Chondrocyte (in vitro differentiated cells): ENCODE results near the gene CSNK1D. TPM values are rescaled to one million over a fixed set of nuclear protein-coding genes. Genes with fewer than 3 reads are reported as not detected.

Experiments
- DNase-seq: peaks from one replicate; pipeline ENCODE4 v3.0.0; 2021; ENCODE audit warnings: mixed read lengths, low spot score
- H3K27ac Mint-ChIP-seq: one replicate; pipeline ENCODE4 v1.8.0; 2021; ENCODE audit warnings: mild to moderate bottlenecking, moderate library complexity, mixed read lengths; ENCODE audit not compliant: unreplicated experiment
- H3K27me3 Mint-ChIP-seq: 2 replicates; pipeline ENCODE4 v1.8.0; 2021; ENCODE audit warnings: low read depth, mixed read lengths
- H3K36me3 Mint-ChIP-seq: 2 replicates; pipeline ENCODE4 v1.8.0; 2021; ENCODE audit warnings: low read depth, mixed read lengths
- H3K4me1 Mint-ChIP-seq: 2 replicates; pipeline ENCODE4 v1.8.0; 2021; ENCODE audit warnings: low read depth, mild to moderate bottlenecking, mixed read lengths
- H3K4me3 Mint-ChIP-seq: one replicate; pipeline ENCODE4 v1.8.0; 2021; ENCODE audit warnings: mild to moderate bottlenecking, moderate library complexity, mixed read lengths; ENCODE audit not compliant: unreplicated experiment
- H3K9me3 Mint-ChIP-seq: 2 replicates; pipeline ENCODE4 v1.8.0; 2021; ENCODE audit warnings: low read depth, mixed read lengths
- CTCF ChIP-seq: fragments of 200-600 bp; sonication (generic); IDR thresholded peaks from 2 replicates; pipeline ENCODE4 v1.5.0; 2021; ENCODE audit warnings: antibody characterized with exemption, mild to moderate bottlenecking, moderate library complexity
- total RNA-seq: library from RNA; stranded (reverse); gene quantifications from 3 replicates; pipeline ENCODE4 v1.2.1, GENCODE V29; 2021

The CSNK1D gene
- total RNA-seq, 1 donor from 2014 or later = 93.0 TPM

- TF ChIP-seq CTCF = no peak
- H3K4me3 Mint-ChIP-seq = peak overlapping the region; percentile 4
- DNase-seq = no peak
- H3K36me3 Mint-ChIP-seq = peaks cover 24% of the 10 kb centered on the region
- no peaks in the 10 kb centered on the region for H3K9me3 Mint-ChIP-seq
- no peaks in the 10 kb centered on the region for H3K27me3 Mint-ChIP-seq
- H3K4me1 Mint-ChIP-seq = peaks cover 73% of the 10 kb centered on the region
- peak overlapping the region; percentile 88 for H3K27ac Mint-ChIP-seq
These were observed 32.1 kb downstream of the CSNK1D start for GRCh38 chr17:82241183-82241925.

- no peak for TF ChIP-seq CTCF
- Mint-ChIP-seq H3K4me1 (peaks cover 76% of the 10 kb centered on the region), H3K27ac (peak overlapping the region; percentile 88), H3K9me3 (no peaks in the 10 kb centered on the region), H3K27me3 (no peaks in the 10 kb centered on the region), H3K36me3 (peaks cover 21% of the 10 kb centered on the region), H3K4me3 (peak overlapping the region; percentile 25)
- no peak for DNase-seq
These were observed 32.9 kb downstream of the CSNK1D start for GRCh38 chr17:82240506-82241182.

GRCh38 chr17:82239926-82240505, 33.5 kb downstream of the CSNK1D start:
- no peaks in the 10 kb centered on the region for H3K9me3 Mint-ChIP-seq
- no peak for DNase-seq
- no peaks in the 10 kb centered on the region for H3K27me3 Mint-ChIP-seq
- H3K4me3 Mint-ChIP-seq = no peak overlapping the region
- TF ChIP-seq CTCF = no peak
- H3K27ac Mint-ChIP-seq = peak overlapping the region; percentile 89
- H3K36me3 Mint-ChIP-seq = peaks cover 15% of the 10 kb centered on the region
- peaks cover 81% of the 10 kb centered on the region for H3K4me1 Mint-ChIP-seq

GRCh38 chr17:82239401-82239925, 34.0 kb downstream of the CSNK1D start:
- Mint-ChIP-seq H3K4me3 (no peak overlapping the region), H3K4me1 (peaks cover 86% of the 10 kb centered on the region), H3K36me3 (peaks cover 10% of the 10 kb centered on the region), H3K9me3 (no peaks in the 10 kb centered on the region), H3K27ac (peak overlapping the region; percentile 89), H3K27me3 (no peaks in the 10 kb centered on the region)
- TF ChIP-seq CTCF = no peak
- no peak for DNase-seq
